ENCODE measurements around the gene ZNF48.

Gene ZNF48

DNA sequence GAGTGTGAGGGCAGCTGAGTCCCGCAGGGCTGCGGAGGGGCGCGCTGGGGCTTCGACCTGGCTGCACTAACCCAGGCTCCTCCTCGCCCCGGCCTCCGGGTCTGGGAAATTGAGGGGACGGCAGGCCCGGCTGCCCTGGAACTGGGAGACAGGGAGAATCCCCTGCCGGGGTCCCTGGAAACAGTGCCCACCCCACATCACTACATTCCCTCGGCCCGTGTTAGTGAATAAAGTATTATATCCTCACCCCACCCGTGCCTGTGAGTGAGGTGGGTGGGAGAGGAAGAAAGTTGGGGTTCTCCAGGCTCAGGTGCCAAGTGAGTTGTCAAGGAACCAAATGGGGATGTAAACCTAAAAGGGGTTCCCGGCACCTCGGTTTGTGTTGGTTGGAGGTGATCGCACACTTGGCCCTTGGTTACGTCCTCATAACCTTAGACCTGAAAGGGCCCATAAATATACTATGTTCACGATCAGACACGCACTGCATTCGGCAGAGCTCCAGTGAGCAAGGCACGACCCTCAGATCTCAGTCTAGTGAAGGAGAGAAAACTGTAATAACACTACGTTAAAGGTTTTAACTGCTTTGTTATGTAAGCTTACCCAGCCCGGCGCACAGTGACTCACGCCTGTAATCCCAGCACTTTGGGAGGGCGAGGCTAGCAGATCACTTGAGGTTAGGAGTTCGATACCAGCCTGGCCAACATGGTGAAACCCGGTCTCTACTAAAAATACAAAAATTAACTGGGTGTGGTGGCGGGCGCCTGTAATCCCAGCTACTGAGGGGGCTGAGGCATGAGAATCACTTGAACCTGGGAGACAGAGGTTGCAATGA, 23.3 kb downstream of the ZNF48 start:
- H3K4me3 Mint-ChIP-seq: peak overlapping the region; percentile 63
- no peak overlapping the region for H3K27ac Mint-ChIP-seq
- DNase-seq (ENCODE audit: low spot score in 2 of 2) (peak in 1 of 2 donors; percentile 59), ATAC-seq (no peak)
- H3K36me3 Mint-ChIP-seq: peaks cover 44% of the 10 kb centered on the region
- H3K9me3 Mint-ChIP-seq: no peaks in the 10 kb centered on the region
- H3K4me1 Mint-ChIP-seq: peaks cover 34% of the 10 kb centered on the region

DNA sequence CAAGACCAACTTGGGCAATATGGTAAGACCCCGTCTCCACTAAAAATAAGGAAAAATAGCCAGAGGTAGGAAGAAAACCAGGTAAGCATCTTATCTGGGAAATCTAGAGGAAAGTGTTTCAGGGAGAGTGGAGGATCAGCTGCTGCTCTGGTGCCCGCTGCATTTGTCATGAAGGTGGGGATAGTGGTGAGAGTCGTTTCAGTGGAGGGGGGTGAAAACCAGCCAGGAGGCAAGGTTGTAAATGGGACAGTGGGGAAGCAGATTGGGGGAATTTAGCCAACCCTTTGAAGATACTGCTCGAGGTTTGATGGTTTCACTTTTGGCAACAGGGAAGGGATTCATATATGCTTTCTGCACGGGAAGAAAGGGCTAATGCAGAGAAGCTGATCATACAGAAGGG, 25.8 kb downstream of the ZNF48 start:
- peaks cover 34% of the 10 kb centered on the region for H3K4me1 Mint-ChIP-seq
- H3K4me3 Mint-ChIP-seq: no peak overlapping the region
- peaks cover 23% of the 10 kb centered on the region for H3K36me3 Mint-ChIP-seq
- DNase-seq (ENCODE audit: low spot score in 2 of 2): no peak
- no peak for ATAC-seq
- H3K9me3 Mint-ChIP-seq: no peaks in the 10 kb centered on the region
- H3K27ac Mint-ChIP-seq: peak overlapping the region; percentile 46

DNA sequence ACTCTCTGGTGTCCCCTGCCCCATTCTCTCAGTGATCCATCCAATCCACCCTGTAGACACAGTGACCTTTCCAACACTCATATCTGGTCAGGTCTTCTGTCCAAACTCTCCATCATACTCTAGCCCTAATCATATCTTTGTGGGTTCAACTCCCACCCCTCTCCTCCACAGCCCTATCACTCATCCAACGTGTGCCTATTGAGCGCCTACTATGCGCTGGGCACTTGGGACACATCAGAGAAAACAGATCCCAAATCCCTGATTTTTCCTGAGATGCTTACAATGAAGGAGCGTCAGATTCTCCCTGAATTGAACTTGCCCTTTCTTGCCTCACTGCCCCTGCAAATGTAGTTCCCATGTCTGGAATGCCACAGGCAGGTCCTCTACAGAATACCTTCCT, 32.8 kb downstream of the ZNF48 start:
- no peak for ATAC-seq
- Mint-ChIP-seq H3K4me1 (peaks cover 7% of the 10 kb centered on the region), H3K4me3 (no peak overlapping the region), H3K36me3 (no peaks in the 10 kb centered on the region), H3K9me3 (no peaks in the 10 kb centered on the region), H3K27ac (peak overlapping the region; percentile 78)
- no peak for DNase-seq (ENCODE audit: low spot score in 2 of 2)

DNA sequence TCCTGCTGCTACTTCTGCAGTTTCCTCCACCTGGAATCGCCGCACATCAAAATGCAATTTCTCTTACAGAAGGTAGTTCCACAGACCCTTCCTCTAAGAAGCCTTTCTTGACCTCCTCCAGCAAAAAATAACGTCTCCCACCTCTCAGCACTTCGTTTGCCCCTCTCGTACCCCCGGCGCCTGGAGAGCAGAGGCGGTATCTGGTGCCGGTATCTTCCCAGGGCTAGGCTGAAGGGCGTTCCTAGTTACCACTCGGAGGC, 34.1 kb downstream of the ZNF48 start:
- DNase-seq (ENCODE audit: low spot score in 2 of 2): no peak
- ATAC-seq: peak; percentile 18
- H3K4me1 Mint-ChIP-seq: peaks cover 14% of the 10 kb centered on the region
- H3K36me3 Mint-ChIP-seq: no peaks in the 10 kb centered on the region
- H3K27ac Mint-ChIP-seq: no peak overlapping the region
- H3K9me3 Mint-ChIP-seq: no peaks in the 10 kb centered on the region
- no peak overlapping the region for H3K4me3 Mint-ChIP-seq

DNA sequence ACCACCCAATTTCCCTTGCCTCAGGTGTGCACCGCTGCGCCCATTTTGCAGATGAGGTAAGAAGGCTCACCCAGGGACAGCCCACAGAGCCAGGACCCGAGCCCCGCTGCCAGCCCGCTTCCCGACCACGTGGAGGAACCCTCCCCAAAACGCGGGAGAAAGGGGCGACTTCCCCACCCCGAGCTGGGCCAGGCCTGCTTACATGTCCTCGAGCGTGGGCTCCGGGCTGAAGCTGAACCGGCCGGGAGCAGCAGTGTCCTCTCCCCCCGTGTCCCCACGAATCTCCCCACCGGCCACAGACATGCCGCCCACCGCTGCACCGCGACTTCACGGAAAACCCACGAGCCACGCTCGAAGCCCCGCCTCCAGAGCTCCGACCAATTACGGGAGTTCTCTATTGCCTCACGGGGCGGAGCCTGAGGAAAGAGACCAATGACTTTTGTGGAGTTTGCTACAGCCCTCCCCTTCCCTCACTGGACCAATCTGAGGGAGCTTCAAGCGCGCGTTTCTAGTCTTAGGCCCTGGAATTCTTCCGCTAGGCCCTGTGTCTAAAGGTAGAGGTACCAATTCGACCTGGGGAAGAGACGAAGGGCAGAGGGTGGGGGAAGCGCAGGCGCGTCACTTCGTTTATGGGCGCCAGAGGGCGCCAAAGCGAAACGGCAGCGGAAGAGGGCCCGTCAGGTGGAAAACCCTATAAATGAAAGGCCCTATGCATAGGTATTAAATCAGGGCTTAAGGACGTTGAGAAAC, 34.6 kb downstream of the ZNF48 start, which contains the start of gene DCTPP1:
DCTPP1 (minus strand) TSS at position 353 of the 750 bp plus-strand sequence; CDS start at position 303, 50 bp downstream.
- H3K9me3 Mint-ChIP-seq: no peaks in the 10 kb centered on the region
- H3K4me3 Mint-ChIP-seq: no peak within 1 kb of the TSS
- ATAC-seq: peak; percentile 97
- peak; percentile 88 to 96 for DNase-seq (ENCODE audit: low spot score in 2 of 2)
- H3K27ac Mint-ChIP-seq: no peak within 1 kb of the TSS
- H3K4me1 Mint-ChIP-seq: peaks cover 19% of the 10 kb centered on the region
- peaks cover 5% of the 10 kb centered on the region for H3K36me3 Mint-ChIP-seq

DNA sequence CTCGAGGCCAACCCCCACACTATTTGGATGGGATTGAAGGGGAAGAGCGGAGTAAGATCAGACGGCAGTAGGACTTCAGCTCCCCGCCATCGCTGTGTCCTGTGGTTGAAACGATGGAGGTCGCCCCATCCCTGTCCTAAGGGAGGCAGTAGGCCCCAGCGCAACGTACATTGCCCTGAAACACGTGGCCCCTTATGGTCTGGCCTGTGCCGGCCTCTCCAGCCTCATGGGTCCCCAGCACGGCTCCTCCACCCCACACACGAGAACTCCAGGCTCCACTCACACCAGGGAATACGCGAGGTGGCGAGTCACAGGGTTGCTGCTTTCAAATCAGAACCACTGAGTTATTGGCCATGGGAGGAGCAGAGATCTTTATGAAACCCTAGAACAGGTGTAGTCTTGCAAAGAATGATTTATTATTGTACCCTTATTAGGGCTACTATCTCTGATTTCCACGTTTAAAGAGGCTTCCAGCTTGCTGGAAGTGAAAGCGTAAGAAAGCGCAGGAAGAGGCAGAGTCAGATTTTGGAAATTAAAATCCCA, 35.3 kb downstream of the ZNF48 start:
- Mint-ChIP-seq H3K4me1 (peaks cover 22% of the 10 kb centered on the region), H3K36me3 (peaks cover 8% of the 10 kb centered on the region), H3K9me3 (no peaks in the 10 kb centered on the region), H3K4me3 (no peak overlapping the region), H3K27ac (no peak overlapping the region)
- ATAC-seq (peak; percentile 17), DNase-seq (ENCODE audit: low spot score in 2 of 2) (no peak)

DNA sequence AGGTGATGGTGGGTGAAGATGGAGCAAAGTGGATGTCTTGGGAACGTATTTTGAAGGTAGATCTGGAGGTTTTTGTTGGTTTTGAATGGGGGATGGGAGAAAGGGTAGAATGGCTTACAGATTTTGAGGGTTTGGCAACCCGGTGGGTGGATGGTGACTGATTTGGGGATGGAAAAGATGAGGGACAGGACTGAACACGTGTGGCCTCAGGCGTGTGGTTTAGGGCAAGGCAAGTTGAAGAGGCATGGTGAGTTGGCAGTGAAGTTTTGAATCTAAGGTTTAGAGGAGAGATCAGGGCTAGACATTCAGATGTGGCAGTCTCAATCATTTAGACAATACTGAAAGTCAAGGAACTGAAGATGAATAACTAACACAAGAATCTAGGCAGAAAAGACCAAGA, 39.6 kb downstream of the ZNF48 start:
- Mint-ChIP-seq H3K9me3 (no peaks in the 10 kb centered on the region), H3K4me1 (peaks cover 33% of the 10 kb centered on the region), H3K4me3 (peak overlapping the region; percentile 33), H3K27ac (peak overlapping the region; percentile 64), H3K36me3 (peaks cover 12% of the 10 kb centered on the region)
- ATAC-seq (peak; percentile 77), DNase-seq (ENCODE audit: low spot score in 2 of 2) (peak in 1 of 2 donors; percentile 77)

DNA sequence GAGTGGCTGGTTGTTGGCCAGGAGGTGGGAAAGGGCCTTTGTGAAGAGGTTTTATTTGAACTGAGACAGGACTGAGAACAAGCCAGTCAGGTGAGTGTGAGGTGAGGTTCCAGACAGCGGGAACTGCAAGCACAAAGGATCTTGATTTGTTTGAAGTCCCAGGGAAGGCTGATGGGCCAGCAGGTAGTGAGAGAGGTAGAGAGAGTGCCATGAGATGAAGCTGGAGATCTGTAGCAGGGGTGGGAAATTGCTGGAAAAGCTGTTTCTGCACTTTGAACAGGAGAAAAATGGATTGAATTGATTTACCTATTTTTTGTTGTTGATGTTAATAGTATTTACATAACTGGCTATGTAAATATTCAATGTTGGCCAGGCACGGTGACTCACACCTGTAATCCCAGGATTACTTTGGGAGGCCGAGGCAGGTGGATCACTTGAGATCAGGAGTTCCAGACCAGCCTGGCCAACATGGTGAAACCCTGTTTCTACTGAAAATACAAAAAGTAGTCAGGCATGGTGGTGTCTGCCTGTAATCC, 42.4 kb downstream of the ZNF48 start:
- Mint-ChIP-seq H3K36me3 (peaks cover 12% of the 10 kb centered on the region), H3K4me3 (no peak overlapping the region), H3K27ac (peak overlapping the region; percentile 27), H3K4me1 (peaks cover 33% of the 10 kb centered on the region), H3K9me3 (no peaks in the 10 kb centered on the region)
- DNase-seq (ENCODE audit: low spot score in 2 of 2) (no peak), ATAC-seq (no peak)

DNA sequence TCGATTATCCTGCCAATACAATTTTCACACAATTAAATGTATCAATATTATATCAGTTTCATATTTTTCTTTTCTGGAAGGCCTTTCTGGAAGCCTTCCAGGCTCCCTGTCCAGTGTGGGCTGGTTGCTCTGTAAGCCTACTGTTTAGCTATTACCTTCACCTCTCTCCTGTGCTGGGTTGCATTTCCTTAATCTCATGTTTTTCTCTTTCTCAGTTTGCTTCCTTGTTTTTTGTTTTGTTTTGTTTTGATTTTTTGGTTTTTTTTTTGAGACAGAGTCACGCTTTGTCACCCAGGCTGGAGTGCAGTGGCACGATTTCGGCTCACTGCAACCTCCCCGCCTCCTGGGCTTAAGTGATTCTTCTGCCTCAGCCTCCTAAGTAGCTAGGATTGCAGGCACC, 43.6 kb downstream of the ZNF48 start:
- ATAC-seq: no peak
- no peak overlapping the region for H3K4me3 Mint-ChIP-seq

DNA sequence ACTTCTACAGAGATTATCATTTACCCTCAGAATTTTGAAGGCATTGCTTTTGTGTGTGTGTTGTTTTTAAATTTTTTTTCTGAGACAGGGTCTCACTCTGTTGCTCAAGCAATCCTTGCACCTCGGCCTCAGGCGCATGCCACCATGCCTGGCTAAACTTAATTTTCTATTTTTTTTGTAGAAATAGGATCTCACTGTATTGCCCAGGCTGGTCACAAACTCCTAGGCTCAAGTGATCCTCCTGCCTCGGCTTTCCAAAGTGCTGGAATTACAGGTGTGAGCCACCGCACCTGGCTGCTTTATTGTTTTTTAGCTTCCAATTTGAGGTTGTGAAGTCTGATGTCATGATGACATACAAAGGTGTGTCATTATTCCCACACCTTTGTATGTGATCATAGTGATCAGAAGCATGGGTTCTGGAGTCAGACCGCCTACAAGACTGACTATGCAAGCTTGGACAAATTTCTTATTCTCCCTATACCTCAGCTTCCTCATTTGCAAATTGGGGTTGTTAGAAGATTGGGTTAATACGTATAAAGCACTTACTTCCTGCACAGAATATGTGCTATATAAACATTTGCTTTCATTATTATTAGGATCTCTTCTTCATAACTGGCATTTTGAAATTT, 44.6 kb downstream of the ZNF48 start:
- Mint-ChIP-seq H3K4me3 (no peak overlapping the region), H3K9me3 (no peaks in the 10 kb centered on the region), H3K27ac (peak overlapping the region; percentile 41), H3K4me1 (peaks cover 40% of the 10 kb centered on the region), H3K36me3 (peaks cover 28% of the 10 kb centered on the region)
- DNase-seq (ENCODE audit: low spot score in 2 of 2) (no peak), ATAC-seq (no peak)

More for the DNA sequence above, 43.6 kb downstream of the ZNF48 start:
- peaks cover 23% of the 10 kb centered on the region for H3K36me3 Mint-ChIP-seq
- DNase-seq (ENCODE audit: low spot score in 2 of 2): no peak
- peak overlapping the region; percentile 41 for H3K27ac Mint-ChIP-seq
- H3K4me1 Mint-ChIP-seq: peaks cover 40% of the 10 kb centered on the region
- no peaks in the 10 kb centered on the region for H3K9me3 Mint-ChIP-seq

DNA sequence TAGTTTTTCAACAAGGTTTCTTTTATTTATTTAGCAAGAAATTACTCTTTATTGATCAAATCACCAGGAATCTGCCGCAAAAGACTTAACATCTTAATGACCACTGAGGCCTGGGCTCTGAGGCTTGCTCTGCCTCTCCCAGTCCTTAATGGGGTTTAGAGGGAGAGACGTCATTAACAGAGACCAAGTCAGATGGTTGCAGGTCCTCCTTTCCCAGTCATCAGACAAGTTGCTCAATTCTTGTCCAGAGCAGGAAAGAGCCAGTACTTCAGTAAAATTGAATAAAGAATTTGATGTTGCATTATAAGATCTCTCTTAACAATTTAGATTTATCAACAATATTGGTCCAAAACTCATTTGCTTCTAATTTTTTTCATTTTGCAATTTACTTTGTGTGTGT, 48.4 kb downstream of the ZNF48 start:
- ATAC-seq (no peak), DNase-seq (ENCODE audit: low spot score in 2 of 2) (no peak)
- no peaks in the 10 kb centered on the region for H3K9me3 Mint-ChIP-seq
- no peak overlapping the region for H3K27ac Mint-ChIP-seq
- H3K4me1 Mint-ChIP-seq: peaks cover 36% of the 10 kb centered on the region
- peak overlapping the region; percentile 81 for H3K4me3 Mint-ChIP-seq
- peaks cover 31% of the 10 kb centered on the region for H3K36me3 Mint-ChIP-seq

DNA sequence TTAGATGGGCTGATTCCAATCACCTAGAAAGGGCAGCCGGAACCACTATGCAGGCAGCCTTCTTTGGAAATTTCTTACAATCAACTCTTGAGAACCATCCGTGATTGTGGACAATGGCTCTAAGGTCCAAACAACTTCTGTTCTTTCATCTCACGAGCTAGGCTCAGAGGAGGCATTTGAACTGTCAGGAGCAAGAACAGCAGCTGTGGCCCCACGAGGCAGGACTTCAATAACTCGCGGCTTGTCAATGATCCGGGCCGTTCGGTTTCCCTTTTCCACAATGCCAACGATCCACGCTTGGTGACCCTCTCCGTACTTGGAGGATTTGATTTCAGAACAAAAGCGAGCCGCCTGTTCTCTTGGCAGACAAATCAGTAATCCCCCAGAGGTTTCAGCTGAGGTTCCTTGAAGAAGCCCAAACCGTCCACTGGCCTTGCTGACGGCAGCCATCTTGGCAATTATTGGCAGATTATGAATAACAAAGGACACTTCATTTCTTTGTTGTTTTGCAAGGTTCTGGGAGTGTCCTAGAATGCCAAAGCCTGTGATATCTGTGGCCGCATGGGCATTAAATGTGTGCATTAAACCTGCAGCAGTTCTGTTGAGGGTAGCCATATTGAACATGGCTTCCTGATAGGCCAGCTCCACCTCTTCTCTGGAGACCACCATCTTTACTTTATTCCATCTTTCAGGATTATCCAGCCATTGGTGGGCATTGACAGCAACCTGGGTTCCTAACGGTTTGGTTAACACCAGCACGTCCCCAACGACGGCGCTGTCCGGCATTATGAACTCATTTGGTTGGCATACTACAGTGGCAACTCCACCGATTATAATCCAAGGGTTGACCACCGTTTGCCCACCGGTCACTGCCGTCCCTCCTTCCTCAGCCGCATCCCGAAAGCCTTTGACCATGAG, 49.3 kb downstream of the ZNF48 start:
- no peaks in the 10 kb centered on the region for H3K9me3 Mint-ChIP-seq
- DNase-seq (ENCODE audit: low spot score in 2 of 2): no peak
- H3K4me3 Mint-ChIP-seq: peak overlapping the region; percentile 81
- peaks cover 31% of the 10 kb centered on the region for H3K36me3 Mint-ChIP-seq
- H3K27ac Mint-ChIP-seq: peak overlapping the region; percentile 91
- peaks cover 36% of the 10 kb centered on the region for H3K4me1 Mint-ChIP-seq
- ATAC-seq: no peak

DNA sequence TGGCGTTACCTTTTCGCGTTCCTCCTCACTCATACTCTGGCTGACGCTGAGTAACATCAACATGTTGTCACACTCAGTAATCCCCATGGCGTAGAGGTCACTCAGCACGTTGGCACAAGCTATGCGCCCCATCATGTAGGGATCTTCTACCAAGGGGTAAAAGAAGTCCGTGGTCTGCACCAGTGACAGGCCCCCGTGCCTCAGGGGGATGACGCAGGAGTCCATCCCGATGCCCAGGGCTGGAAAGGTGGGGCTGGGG, 49.9 kb downstream of the ZNF48 start:
- Mint-ChIP-seq H3K4me3 (peak overlapping the region; percentile 81), H3K9me3 (no peaks in the 10 kb centered on the region), H3K27ac (peak overlapping the region; percentile 91), H3K4me1 (peaks cover 36% of the 10 kb centered on the region), H3K36me3 (peaks cover 31% of the 10 kb centered on the region)
- DNase-seq (ENCODE audit: low spot score in 2 of 2) (no peak), ATAC-seq (peak; percentile 52)

DNA sequence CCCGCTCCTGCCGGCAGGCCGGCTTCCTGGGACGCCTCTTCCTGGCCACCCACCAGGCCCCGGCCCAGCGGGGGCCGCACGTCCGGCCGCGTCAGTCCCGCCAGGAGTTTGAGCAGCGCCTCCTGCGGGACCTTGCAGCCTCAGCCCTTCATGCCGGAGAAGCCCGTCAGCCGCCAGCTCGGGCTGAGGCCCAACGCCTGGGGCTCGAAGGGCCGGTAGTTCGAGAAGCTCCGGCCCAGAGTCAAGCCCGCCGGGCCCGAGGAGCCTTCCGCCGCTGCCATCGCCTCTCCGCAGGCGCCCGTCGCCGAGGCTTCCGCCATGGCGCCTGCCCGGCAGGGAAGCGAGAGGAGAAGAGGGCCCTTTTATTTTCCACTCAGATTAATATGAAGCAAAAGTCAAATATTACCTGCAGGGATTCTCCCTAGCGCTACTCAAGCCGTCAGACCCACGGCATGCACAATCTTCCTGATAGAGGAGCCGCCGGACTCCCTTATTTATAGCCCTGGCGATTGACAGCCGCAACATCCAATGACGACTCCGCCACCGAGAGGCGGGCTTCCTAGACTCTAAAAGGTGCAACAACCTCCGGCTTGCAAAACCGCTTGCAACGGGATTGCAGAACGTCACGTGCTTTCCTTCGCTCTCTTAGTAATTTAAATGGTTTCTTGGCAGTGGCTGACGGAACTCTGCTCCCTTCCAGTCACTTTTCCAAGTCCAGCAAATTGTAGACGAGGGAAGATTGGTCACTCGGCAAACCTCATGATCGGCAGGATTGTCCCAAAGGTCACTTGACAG, 50.4 kb downstream of the ZNF48 start, which contains the start of gene SEPHS2:
SEPHS2 (minus strand) TSS at position 467 of the 795 bp plus-strand sequence; CDS start at position 320, 147 bp downstream.
- DNase-seq (ENCODE audit: low spot score in 2 of 2) (peak; percentile 93 to 99), ATAC-seq (peak; percentile 96)
- H3K9me3 Mint-ChIP-seq: no peaks in the 10 kb centered on the region
- H3K4me3 Mint-ChIP-seq: peak within 1 kb of the TSS; percentile 81
- peaks cover 41% of the 10 kb centered on the region for H3K4me1 Mint-ChIP-seq
- H3K27ac Mint-ChIP-seq: peak within 1 kb of the TSS; percentile 91
- peaks cover 31% of the 10 kb centered on the region for H3K36me3 Mint-ChIP-seq

Data from stimulated activated effector memory CD8-positive, alpha-beta T cell treated with anti-CD3 and anti-CD28 coated beads, Interleukin-12 subunit alpha, Interleukin-12 subunit beta, amount 100 ng/mL, for 72 hours (primary cell).